ENCODE data around the gene EGFLAM.
"Not testable (repeated sequence)": the region's sequence is repeated elsewhere in the genome, so short reads cannot be mapped to it uniquely, and the experiment has no call there.

EGFLAM gene

GRCh38 chr5:38380537-38380936 lies 122.2 kb downstream of the EGFLAM start:
- no peak for DNase-seq

DNA sequence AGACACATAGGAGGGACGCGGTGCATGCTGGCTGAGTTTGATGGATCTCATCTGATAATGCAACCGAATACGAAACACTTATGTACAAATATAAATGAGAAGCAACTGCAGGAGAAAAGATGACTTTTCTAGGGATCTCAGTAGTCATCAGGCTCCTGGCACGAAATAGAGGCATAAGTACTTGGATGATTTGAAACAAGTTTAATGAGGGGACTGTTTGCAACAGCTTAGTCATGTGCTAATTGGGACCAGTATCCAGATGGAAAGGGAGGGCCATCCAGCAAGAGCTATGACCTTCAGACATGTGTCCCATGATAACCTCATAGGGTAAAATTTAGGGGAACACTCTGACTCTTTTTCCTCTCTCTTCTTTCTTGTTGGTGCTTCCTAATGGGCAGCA lies 123.0 kb downstream of the EGFLAM start:
- no peak for DNase-seq

GRCh38 chr5:38382898-38383297 lies 124.5 kb downstream of the EGFLAM start:
- DNase-seq, result peak; percentile 39

- no peak for DNase-seq
Observed at GRCh38 chr5:38383701-38384100, 125.3 kb downstream of the EGFLAM start.

DNA sequence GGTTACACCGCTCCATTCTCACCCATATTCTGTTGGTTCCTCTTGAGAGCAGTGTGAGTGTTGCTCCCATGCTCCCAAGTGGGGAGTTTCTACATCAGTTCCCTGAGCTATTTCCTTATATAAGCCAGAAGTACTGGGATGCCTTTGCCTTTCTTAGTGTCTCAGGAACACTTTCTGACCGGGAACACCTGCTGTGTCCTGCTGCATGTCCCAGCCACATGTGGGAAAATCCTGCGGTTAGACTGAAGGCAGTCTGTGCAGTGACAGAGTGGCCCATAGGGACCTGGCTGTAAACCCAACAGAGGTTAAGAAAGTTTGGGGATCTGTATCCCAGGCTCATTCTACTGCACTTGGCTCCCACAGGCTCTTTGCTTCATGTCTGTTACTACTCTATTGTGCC lies 126.0 kb downstream of the EGFLAM start:
- DNase-seq, result no peak

- DNase-seq, result no peak
Observed at GRCh38 chr5:38387161-38387560, 128.8 kb downstream of the EGFLAM start.

DNA sequence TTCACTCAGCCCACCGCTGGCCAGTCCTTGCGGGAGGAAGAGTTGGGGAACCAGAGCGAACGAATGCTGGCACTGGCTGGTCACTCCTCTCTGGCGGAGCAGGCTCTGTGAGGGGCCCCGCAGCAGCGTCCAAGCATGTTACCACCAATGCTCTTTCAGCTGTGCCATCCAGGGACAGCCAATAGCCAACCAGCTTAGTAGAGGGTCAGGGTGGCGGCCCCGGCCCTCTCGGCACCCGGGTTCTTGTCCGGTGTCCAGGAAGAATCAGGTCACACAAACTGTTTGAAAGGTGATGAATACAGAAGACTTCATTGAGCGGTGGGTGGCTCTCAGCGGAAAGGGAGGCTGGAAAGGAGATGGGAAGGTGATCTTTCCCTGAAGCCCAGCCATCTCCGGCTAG lies 135.3 kb downstream of the EGFLAM start:
- no peak for DNase-seq

- no peak for DNase-seq
Observed at GRCh38 chr5:38396766-38397165, 138.4 kb downstream of the EGFLAM start.

DNA sequence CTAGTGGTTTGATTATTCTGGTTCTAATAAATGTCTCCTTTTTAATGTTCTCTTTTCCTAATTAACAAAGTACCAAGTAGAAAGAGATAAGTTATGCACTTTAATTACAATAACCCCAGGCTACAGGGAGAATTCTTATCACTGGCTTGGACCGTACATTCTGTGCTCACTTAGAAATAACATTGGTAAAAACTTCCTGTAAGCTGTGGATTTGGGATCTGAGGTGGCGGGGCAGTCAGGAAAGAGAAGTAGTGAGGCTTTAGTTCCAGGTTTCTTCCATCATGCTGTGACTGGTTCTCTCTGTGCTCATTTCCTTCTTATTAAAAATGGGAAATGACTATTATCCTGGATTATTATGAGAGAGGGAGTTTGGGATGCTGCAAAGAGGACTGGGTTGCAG lies 142.0 kb downstream of the EGFLAM start:
- no peak for DNase-seq

- DNase-seq, result no peak
Observed at GRCh38 chr5:38401145-38401544, 142.8 kb downstream of the EGFLAM start.

GRCh38 chr5:38403406-38403805 lies 145.0 kb downstream of the EGFLAM start:
- DNase-seq, result no peak

- no peak for DNase-seq
Observed at GRCh38 chr5:38403877-38404635, 145.7 kb downstream of the EGFLAM start.

- no peak for DNase-seq
Observed at GRCh38 chr5:38404667-38405276, 146.4 kb downstream of the EGFLAM start.

GRCh38 chr5:38408446-38409198 lies 150.3 kb downstream of the EGFLAM start:
- DNase-seq, result no peak

DNA sequence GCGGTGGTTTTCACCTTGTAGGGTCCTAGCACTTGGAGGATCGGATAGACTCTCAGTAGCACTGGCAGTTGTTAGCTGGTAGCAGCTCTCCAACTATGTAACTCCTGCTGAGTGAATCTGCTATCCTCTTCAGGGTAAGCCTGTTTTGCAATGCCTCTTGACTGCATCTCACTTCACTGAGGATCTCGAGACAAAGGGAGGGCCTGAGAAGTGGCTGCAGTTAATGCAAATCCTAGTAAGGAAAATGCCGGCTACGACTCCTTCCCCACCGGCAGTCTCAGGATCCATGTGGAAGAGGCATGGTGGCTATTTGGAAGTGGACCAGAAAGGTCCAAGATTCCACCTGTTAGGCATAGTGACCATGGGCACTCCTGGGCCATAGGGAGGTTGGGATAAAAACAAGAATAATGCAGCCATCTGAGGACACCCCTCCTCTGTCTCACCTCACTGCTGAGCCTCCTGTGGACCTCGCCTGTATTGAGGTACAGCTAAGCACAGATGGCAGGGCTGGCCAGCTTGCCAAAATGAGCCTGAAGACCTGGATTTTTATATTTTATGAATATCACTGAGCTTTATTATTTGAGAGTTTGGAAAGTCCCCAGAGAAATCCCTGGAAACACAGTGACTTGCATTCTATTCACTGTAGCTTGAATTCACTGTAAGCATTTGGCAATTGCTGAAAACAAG lies 152.1 kb downstream of the EGFLAM start:
- no peak for DNase-seq

DNA sequence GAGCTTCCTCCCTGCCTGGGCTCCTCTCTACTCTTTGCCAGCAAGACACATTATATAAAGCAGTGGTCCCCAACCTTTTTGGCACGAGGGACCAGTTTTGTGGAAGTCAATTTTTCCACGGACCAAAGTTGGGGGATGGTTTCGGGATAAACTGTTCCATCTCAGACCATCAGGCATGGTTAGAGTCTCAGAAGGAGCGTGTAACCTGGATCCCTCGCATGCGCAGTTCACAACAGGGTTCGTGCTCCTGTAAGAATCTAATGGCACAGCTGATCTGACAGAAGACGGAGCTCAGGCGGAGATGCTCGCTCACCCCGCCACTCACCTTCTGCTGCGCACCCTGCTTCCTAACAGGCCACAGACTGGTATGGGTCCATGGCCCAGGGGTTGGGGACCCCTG lies 155.3 kb downstream of the EGFLAM start:
- no peak for DNase-seq

DNA sequence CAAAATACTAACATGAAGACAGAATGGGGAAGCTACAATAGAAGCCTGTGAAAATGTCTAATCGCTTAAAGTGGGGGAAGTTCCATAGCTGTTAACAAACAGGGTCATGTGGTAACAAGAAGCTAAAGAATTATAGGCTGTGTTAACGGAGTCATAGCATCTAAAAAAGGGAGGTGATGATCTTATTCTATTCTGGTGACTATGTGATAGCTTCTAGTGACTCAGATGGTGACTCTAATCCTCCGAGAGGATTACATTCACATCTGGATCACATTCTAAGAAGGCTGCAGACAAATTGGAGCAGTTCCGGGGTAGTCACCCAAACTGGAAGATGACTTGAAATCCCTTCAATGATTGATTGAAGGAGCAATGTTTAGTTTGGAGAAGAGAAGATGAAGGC lies 156.0 kb downstream of the EGFLAM start:
- peak; percentile 7 for DNase-seq

- DNase-seq, result not testable (repeated sequence)
Observed at GRCh38 chr5:38415772-38416171, 157.4 kb downstream of the EGFLAM start.

GRCh38 chr5:38417658-38418017 lies 159.3 kb downstream of the EGFLAM start:
- DNase-seq, result no peak

DNA sequence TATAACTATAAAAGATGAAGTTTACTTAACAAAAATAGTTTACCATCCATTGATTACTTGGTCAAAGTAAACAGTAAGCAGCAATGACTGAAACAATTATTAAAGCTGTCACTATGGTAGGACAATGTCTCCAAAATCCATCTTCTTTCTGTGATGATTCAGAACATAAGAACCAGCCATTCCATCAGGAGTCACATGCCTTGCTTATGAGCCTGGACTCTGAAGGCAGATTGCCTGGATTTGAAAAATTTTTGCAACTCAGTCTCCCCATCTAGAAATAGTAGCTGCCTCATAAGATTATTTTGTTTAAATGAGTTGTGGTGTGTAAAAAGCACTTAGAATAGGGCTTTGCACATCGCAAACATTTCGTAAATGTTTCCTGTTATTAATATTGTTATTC lies 161.9 kb downstream of the EGFLAM start:
- no peak for DNase-seq

DNA sequence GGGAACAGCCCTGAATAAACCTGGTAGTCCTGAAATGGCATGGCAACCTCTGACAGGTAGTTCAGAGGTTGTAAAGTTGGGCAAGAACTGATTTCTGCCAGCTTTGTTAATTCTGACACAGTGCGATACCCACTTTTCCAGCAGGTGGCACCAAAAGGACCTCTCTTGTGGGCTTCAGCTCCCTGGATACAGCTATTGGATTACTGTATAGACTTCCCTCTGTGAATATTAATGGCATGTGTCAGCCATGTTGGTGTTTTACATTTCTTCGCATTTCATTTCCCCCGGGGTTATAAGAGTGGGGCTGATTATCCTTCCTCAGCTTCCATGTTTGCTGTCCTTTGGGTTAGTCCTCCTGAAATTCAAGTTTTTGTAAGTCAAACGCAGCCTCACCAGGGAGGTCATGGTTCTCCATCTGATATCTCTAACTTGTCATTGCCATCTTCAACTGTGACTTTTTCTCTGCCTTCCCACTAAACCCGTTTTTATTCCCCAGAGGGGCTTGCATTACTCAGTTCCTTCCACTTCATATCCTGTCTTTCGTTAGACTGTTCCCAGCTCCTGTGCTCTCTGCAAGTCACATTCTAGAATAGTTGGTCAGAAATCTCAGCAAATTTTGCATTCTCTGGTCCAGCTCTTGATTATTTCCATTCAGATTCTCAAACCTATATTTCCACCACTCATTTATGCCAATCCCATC lies 162.5 kb downstream of the EGFLAM start:
- DNase-seq, result peak; percentile 46

DNA sequence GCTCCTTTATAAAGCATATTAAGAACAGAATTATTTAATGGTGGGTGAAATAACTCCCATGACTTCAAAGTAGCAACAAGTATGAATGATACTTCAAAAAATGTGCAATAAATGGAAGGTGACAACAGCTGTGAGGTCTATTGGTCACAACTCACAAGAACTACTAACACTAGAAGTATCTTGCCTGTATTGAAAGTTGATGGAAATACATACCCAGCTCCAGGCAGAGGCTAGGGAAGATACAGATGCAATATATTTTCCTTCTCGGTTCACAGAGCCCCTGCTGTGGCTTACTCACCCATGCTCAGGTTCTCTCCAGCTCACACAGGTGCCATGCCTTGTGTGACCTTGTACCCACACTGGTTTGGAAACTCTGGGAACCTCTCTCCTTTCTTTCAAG lies 164.3 kb downstream of the EGFLAM start:
- no peak for DNase-seq
